ENCODE data around the gene ZNF425.
"Not testable (repeated sequence)": the region's sequence is repeated elsewhere in the genome, so short reads cannot be mapped to it uniquely, and the experiment has no call there.

Gene ZNF425

GRCh38 chr7:149081914-149082313, 44.2 kb downstream of the ZNF425 start:
- DNase-seq (ENCODE audit: low read depth): no peak
- H3K4me3 ChIP-seq (ENCODE audit: low read depth, low read length): no peak overlapping the region

- no peak for DNase-seq (ENCODE audit: low read depth)
- H3K4me3 ChIP-seq (ENCODE audit: low read depth, low read length): no peak overlapping the region
Observed at GRCh38 chr7:149077594-149077993, 48.5 kb downstream of the ZNF425 start.

- H3K4me3 ChIP-seq (ENCODE audit: low read depth, low read length): no peak overlapping the region
- no peak for DNase-seq (ENCODE audit: low read depth)
Observed at GRCh38 chr7:149075286-149075685, 50.8 kb downstream of the ZNF425 start.

- DNase-seq (ENCODE audit: low read depth): no peak
Observed at GRCh38 chr7:149074116-149074885, 51.8 kb downstream of the ZNF425 start.

GRCh38 chr7:149072438-149072775, 53.7 kb downstream of the ZNF425 start:
- no peak for DNase-seq (ENCODE audit: low read depth)
- no peak overlapping the region for H3K4me3 ChIP-seq (ENCODE audit: low read depth, low read length)

More at GRCh38 chr7:149074116-149074885, 51.8 kb downstream of the ZNF425 start:
- no peak overlapping the region for H3K4me3 ChIP-seq (ENCODE audit: low read depth, low read length)

GRCh38 chr7:149071641-149072437, 54.3 kb downstream of the ZNF425 start:
- no peak overlapping the region for H3K4me3 ChIP-seq (ENCODE audit: low read depth, low read length)
- no peak for DNase-seq (ENCODE audit: low read depth)

GRCh38 chr7:149071182-149071635, 54.9 kb downstream of the ZNF425 start:
- DNase-seq (ENCODE audit: low read depth): no peak
- no peak overlapping the region for H3K4me3 ChIP-seq (ENCODE audit: low read depth, low read length)

GRCh38 chr7:149070372-149071125, 55.6 kb downstream of the ZNF425 start:
- H3K4me3 ChIP-seq (ENCODE audit: low read depth, low read length): no peak overlapping the region
- DNase-seq (ENCODE audit: low read depth): no peak

- no peak overlapping the region for H3K4me3 ChIP-seq (ENCODE audit: low read depth, low read length)
- DNase-seq (ENCODE audit: low read depth): no peak
Observed at GRCh38 chr7:149067869-149068268, 58.3 kb downstream of the ZNF425 start.

- DNase-seq (ENCODE audit: low read depth): no peak
- no peak overlapping the region for H3K4me3 ChIP-seq (ENCODE audit: low read depth, low read length)
Observed at GRCh38 chr7:149063476-149063875, 62.6 kb downstream of the ZNF425 start.

GRCh38 chr7:149062217-149062899, 63.8 kb downstream of the ZNF425 start:
- DNase-seq (ENCODE audit: low read depth): not testable (repeated sequence)

GRCh38 chr7:149060156-149060555, 66.0 kb downstream of the ZNF425 start:
- DNase-seq (ENCODE audit: low read depth): no peak
- H3K4me3 ChIP-seq (ENCODE audit: low read depth, low read length): no peak overlapping the region

More at GRCh38 chr7:149062217-149062899, 63.8 kb downstream of the ZNF425 start:
- not testable (repeated sequence) for H3K4me3 ChIP-seq (ENCODE audit: low read depth, low read length)

- no peak for DNase-seq (ENCODE audit: low read depth)
- no peak overlapping the region for H3K4me3 ChIP-seq (ENCODE audit: low read depth, low read length)
Observed at GRCh38 chr7:149053885-149054284, 72.2 kb downstream of the ZNF425 start.

- H3K4me3 ChIP-seq (ENCODE audit: low read depth, low read length): no peak overlapping the region
- DNase-seq (ENCODE audit: low read depth): no peak
Observed at GRCh38 chr7:149053384-149053783, 72.7 kb downstream of the ZNF425 start.

Data from skeletal muscle cell (primary cell).